Loucy (cell line): Measurements from ENCODE around the gene BMPER.

Experiments
- H2AFZ ChIP-seq: fragments of 200-600 bp; sonication (generic); 2 replicates; pipeline ENCODE4 v1.6.0; 2016; ENCODE audit warnings: antibody characterized with exemption, mild to moderate bottlenecking, low read length, moderate library complexity
- H3F3A ChIP-seq: fragments of 200-600 bp; 2 replicates; pipeline ENCODE4 v1.6.0; 2016; ENCODE audit warnings: antibody characterized with exemption, low read depth, mild to moderate bottlenecking
- H3K27me3 ChIP-seq: fragments of 200-600 bp; sonication (generic); 2 replicates; pipeline ENCODE4 v1.6.1; 2014; ENCODE audit warnings: low read length, mild to moderate bottlenecking; ENCODE audit not compliant: insufficient read depth, poor library complexity, severe bottlenecking
- H3K36me3 ChIP-seq: fragments of 200-600 bp; sonication (generic); 2 replicates; pipeline ENCODE4 v1.6.1; 2016; ENCODE audit warnings: low read length; ENCODE audit not compliant: insufficient read depth
- H3K4me1 ChIP-seq: fragments of 200-600 bp; sonication (generic); 2 replicates; pipeline ENCODE4 v1.5.1; 2014; ENCODE audit warnings: low read length, mild to moderate bottlenecking; ENCODE audit not compliant: insufficient read depth, poor library complexity, severe bottlenecking
- H3K4me2 ChIP-seq: fragments of 200-600 bp; sonication (generic); 2 replicates; pipeline ENCODE4 v1.6.0; 2014; ENCODE audit warnings: antibody characterized with exemption, low read length, low read depth, mild to moderate bottlenecking; ENCODE audit not compliant: poor library complexity, severe bottlenecking
- H3K4me3 ChIP-seq: fragments of 200-600 bp; sonication (generic); 2 replicates; pipeline ENCODE4 v1.5.1; 2014; ENCODE audit warnings: low read length, mild to moderate bottlenecking, mixed read lengths; ENCODE audit not compliant: poor library complexity, severe bottlenecking
- H3K79me2 ChIP-seq: fragments of 200-600 bp; sonication (generic); 2 replicates; pipeline ENCODE4 v1.6.1; 2014; ENCODE audit warnings: low read length; ENCODE audit not compliant: insufficient read depth
- H3K9ac ChIP-seq: fragments of 200-600 bp; sonication (generic); 2 replicates; pipeline ENCODE4 v1.6.0; 2014; ENCODE audit warnings: mild to moderate bottlenecking, low read depth, low read length, moderate library complexity; ENCODE audit not compliant: poor library complexity, severe bottlenecking
- H3K9me2 ChIP-seq: fragments of 200-600 bp; sonication (generic); replicated peaks from 2 replicates; pipeline ENCODE4 v1.6.1; 2016; ENCODE audit warnings: low read depth, low read length, mixed read lengths
- H3K9me3 ChIP-seq: fragments of 200-600 bp; sonication (generic); 2 replicates; pipeline ENCODE4 v1.6.1; 2014; ENCODE audit warnings: mild to moderate bottlenecking, antibody characterized with exemption, low read length, low read depth; ENCODE audit not compliant: insufficient read depth
- H4K20me1 ChIP-seq: fragments of 200-600 bp; sonication (generic); 2 replicates; pipeline ENCODE4 v1.6.0; 2014; ENCODE audit warnings: antibody characterized with exemption, low read length, mild to moderate bottlenecking; ENCODE audit not compliant: insufficient read depth, poor library complexity, severe bottlenecking
- CTCF ChIP-seq: fragments of 200-600 bp; sonication (generic); conservative IDR thresholded peaks from 2 replicates; pipeline ENCODE4 v1.5.1; 2014; ENCODE audit warnings: mild to moderate bottlenecking, antibody characterized with exemption, low read length
- EZH2phosphoT487 ChIP-seq: fragments of 200-600 bp; IDR thresholded peaks from 2 replicates; pipeline ENCODE4 v1.6.1; 2018; ENCODE audit warnings: antibody characterized with exemption, mild to moderate bottlenecking, moderate library complexity, borderline replicate concordance

The BMPER gene

GRCh38 chr7:33952824-33953223 is 47.5 kb downstream of the BMPER start:
- Histone ChIP-seq H3K9ac (no peak overlapping the region), H3K4me1 (no peaks in the 10 kb centered on the region), H4K20me1 (no peaks in the 10 kb centered on the region), H3K79me2 (no peaks in the 10 kb centered on the region), H3K9me3 (no peaks in the 10 kb centered on the region), H3K36me3 (no peaks in the 10 kb centered on the region), H3K9me2 (no peaks in the 10 kb centered on the region), H3K4me2 (no peak overlapping the region), H3F3A (no peaks in the 10 kb centered on the region), H2AFZ (no peak overlapping the region), H3K27me3 (no peaks in the 10 kb centered on the region), H3K4me3 (no peak overlapping the region)
- TF ChIP-seq EZH2phosphoT487 (no peak), CTCF (no peak)

GRCh38 chr7:33958104-33958503 is 52.8 kb downstream of the BMPER start:
- H3K9me2 ChIP-seq, result no peaks in the 10 kb centered on the region
- no peak overlapping the region for H2AFZ ChIP-seq
- H3K4me2 ChIP-seq, result no peak overlapping the region
- no peak overlapping the region for H3K9ac ChIP-seq
- H3K79me2 ChIP-seq, result no peaks in the 10 kb centered on the region
- TF ChIP-seq CTCF (no peak), EZH2phosphoT487 (no peak)
- H3K9me3 ChIP-seq, result no peaks in the 10 kb centered on the region
- H3K4me3 ChIP-seq, result no peak overlapping the region
- no peaks in the 10 kb centered on the region for H3K27me3 ChIP-seq
- no peaks in the 10 kb centered on the region for H3K36me3 ChIP-seq
- H3F3A ChIP-seq, result no peaks in the 10 kb centered on the region
- no peaks in the 10 kb centered on the region for H4K20me1 ChIP-seq
- no peaks in the 10 kb centered on the region for H3K4me1 ChIP-seq

- H2AFZ ChIP-seq, result no peak overlapping the region
- TF ChIP-seq EZH2phosphoT487 (no peak), CTCF (no peak)
- no peak overlapping the region for H3K4me3 ChIP-seq
- H4K20me1 ChIP-seq, result no peaks in the 10 kb centered on the region
- H3K36me3 ChIP-seq, result no peaks in the 10 kb centered on the region
- H3K4me1 ChIP-seq, result no peaks in the 10 kb centered on the region
- H3K9me3 ChIP-seq, result no peaks in the 10 kb centered on the region
- no peaks in the 10 kb centered on the region for H3K79me2 ChIP-seq
- H3K9me2 ChIP-seq, result no peaks in the 10 kb centered on the region
- no peaks in the 10 kb centered on the region for H3F3A ChIP-seq
- H3K9ac ChIP-seq, result no peak overlapping the region
- H3K27me3 ChIP-seq, result no peaks in the 10 kb centered on the region
- no peak overlapping the region for H3K4me2 ChIP-seq
Observed at GRCh38 chr7:33959676-33960075, 54.3 kb downstream of the BMPER start.
